ENCODE results near the gene WNT1. TPM values are rescaled to one million over a fixed set of nuclear protein-coding genes. Genes with fewer than 3 reads are reported as not detected.

Gene WNT1
- total RNA-seq, 1 experiment from 2014 or later, result not detected

- Histone ChIP-seq H3K27me3 (replicated peaks; ENCODE audit: insufficient read depth, low read depth, low read length, poor library complexity) (no peaks in the 10 kb centered on the region), H3K27ac (ENCODE audit: low read depth, low read length, poor library complexity, severe bottlenecking) (no peak overlapping the region), H3K9me3 (ENCODE audit: low read depth, low read length, poor library complexity, severe bottlenecking) (no peaks in the 10 kb centered on the region), H3K36me3 (ENCODE audit: insufficient read depth, low read length, poor library complexity, severe bottlenecking) (peaks cover 58% of the 10 kb centered on the region), H3K4me3 (ENCODE audit: low read depth, low read length, poor library complexity, severe bottlenecking) (no peak overlapping the region), H3K4me1 (ENCODE audit: insufficient read depth, low read length, poor library complexity, severe bottlenecking) (peaks cover 16% of the 10 kb centered on the region)
- ChIA-PET CTCF (no interaction called here), POLR2A (ENCODE audit: low non-redundant PET) (no interaction called here)
- no TSS peak for BruUV-seq (replicated peaks)
- DNase-seq (ENCODE audit: low spot score), result no peak
- intact Hi-C loops (cut with micrococcal nuclease; ENCODE audit: unreplicated experiment), result no loop called here
- TF ChIP-seq, protein P1, sequence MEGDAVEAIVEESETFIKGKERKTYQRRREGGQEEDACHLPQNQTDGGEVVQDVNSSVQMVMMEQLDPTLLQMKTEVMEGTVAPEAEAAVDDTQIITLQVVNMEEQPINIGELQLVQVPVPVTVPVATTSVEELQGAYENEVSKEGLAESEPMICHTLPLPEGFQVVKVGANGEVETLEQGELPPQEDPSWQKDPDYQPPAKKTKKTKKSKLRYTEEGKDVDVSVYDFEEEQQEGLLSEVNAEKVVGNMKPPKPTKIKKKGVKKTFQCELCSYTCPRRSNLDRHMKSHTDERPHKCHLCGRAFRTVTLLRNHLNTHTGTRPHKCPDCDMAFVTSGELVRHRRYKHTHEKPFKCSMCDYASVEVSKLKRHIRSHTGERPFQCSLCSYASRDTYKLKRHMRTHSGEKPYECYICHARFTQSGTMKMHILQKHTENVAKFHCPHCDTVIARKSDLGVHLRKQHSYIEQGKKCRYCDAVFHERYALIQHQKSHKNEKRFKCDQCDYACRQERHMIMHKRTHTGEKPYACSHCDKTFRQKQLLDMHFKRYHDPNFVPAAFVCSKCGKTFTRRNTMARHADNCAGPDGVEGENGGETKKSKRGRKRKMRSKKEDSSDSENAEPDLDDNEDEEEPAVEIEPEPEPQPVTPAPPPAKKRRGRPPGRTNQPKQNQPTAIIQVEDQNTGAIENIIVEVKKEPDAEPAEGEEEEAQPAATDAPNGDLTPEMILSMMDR (conservative IDR thresholded peaks at IDR 0.05; ENCODE audit: low read depth, low read length), result no peak
- TF ChIP-seq EZH2 (IDR thresholded peaks at IDR 0.05; ENCODE audit: borderline replicate concordance, low read depth, low read length, poor library complexity, severe bottlenecking), result no peak
Measured at GRCh38 chr12:49021292-49021915, 43.3 kb downstream of the WNT1 start.

- DNase-seq (ENCODE audit: low spot score), result no peak
- no TSS peak for BruUV-seq (replicated peaks)
- no peak for TF ChIP-seq EZH2 (IDR thresholded peaks at IDR 0.05; ENCODE audit: borderline replicate concordance, low read depth, low read length, poor library complexity, severe bottlenecking)
- TF ChIP-seq, protein P1 (conservative IDR thresholded peaks at IDR 0.05; ENCODE audit: low read depth, low read length), result no peak
- no peaks in the 10 kb centered on the region for H3K9me3 ChIP-seq (ENCODE audit: low read depth, low read length, poor library complexity, severe bottlenecking)
- intact Hi-C loops (cut with micrococcal nuclease; ENCODE audit: unreplicated experiment), result no loop called here
- H3K27me3 ChIP-seq (replicated peaks; ENCODE audit: insufficient read depth, low read depth, low read length, poor library complexity), result no peaks in the 10 kb centered on the region
- H3K4me3 ChIP-seq (ENCODE audit: low read depth, low read length, poor library complexity, severe bottlenecking), result no peak overlapping the region
- POLR2A ChIA-PET (ENCODE audit: low non-redundant PET), result no interaction called here
- peaks cover 11% of the 10 kb centered on the region for H3K4me1 ChIP-seq (ENCODE audit: insufficient read depth, low read length, poor library complexity, severe bottlenecking)
- CTCF ChIA-PET, result no interaction called here
- H3K36me3 ChIP-seq (ENCODE audit: insufficient read depth, low read length, poor library complexity, severe bottlenecking), result peaks cover 70% of the 10 kb centered on the region
- H3K27ac ChIP-seq (ENCODE audit: low read depth, low read length, poor library complexity, severe bottlenecking), result no peak overlapping the region
Measured at GRCh38 chr12:49022558-49023178, 44.5 kb downstream of the WNT1 start.

DNA sequence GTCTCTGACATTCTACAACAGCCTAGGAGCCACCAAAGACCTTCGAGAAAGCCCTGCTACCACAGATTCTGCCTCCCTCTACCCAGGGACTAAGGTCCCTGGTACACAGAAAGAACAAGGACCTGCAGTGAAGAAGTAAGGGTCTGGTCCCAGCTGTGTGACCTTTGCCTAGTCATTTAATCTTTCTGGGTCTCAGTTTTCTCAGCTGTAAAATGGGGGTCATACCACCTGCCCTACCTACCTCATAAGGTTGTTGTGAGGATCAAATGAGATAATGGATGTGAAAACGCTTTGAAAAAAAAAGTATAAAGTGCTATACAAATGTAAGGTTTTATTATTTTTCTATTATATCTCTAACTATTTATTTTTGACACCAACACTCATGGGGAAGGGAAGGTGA, 45.7 kb downstream of the WNT1 start:
- ChIA-PET CTCF (no interaction called here), POLR2A (ENCODE audit: low non-redundant PET) (no interaction called here)
- DNase-seq (ENCODE audit: low spot score), result no peak
- TF ChIP-seq, protein P1 (conservative IDR thresholded peaks at IDR 0.05; ENCODE audit: low read depth, low read length), result no peak
- no peaks in the 10 kb centered on the region for H3K9me3 ChIP-seq (ENCODE audit: low read depth, low read length, poor library complexity, severe bottlenecking)
- no peak overlapping the region for H3K27ac ChIP-seq (ENCODE audit: low read depth, low read length, poor library complexity, severe bottlenecking)
- peaks cover 82% of the 10 kb centered on the region for H3K36me3 ChIP-seq (ENCODE audit: insufficient read depth, low read length, poor library complexity, severe bottlenecking)
- no peaks in the 10 kb centered on the region for H3K27me3 ChIP-seq (replicated peaks; ENCODE audit: insufficient read depth, low read depth, low read length, poor library complexity)
- BruUV-seq (replicated peaks), result no TSS peak
- H3K4me1 ChIP-seq (ENCODE audit: insufficient read depth, low read length, poor library complexity, severe bottlenecking), result peaks cover 8% of the 10 kb centered on the region
- no peak overlapping the region for H3K4me3 ChIP-seq (ENCODE audit: low read depth, low read length, poor library complexity, severe bottlenecking)
- intact Hi-C loops (cut with micrococcal nuclease; ENCODE audit: unreplicated experiment), result no loop called here

Data from A673 (cell line).